OCI-LY1 (cell line): ENCODE results near the gene YIF1A.

ENCODE experiments used
- H2AFZ ChIP-seq: fragments of 200-600 bp; sonication (generic), shearing (Covaris generic); 2 replicates; pipeline ENCODE4 v1.6.0; 2014; ENCODE audit warnings: antibody characterized with exemption, mild to moderate bottlenecking, low read length
- H3F3A ChIP-seq: fragments of 200-600 bp; sonication (generic), shearing (Covaris generic); 2 replicates; pipeline ENCODE4 v1.6.0; 2014; ENCODE audit warnings: mild to moderate bottlenecking, antibody characterized with exemption, low read length, moderate library complexity; ENCODE audit not compliant: insufficient read depth
- H3K27ac ChIP-seq: fragments of 200-600 bp; sonication (generic); 2 replicates; pipeline ENCODE4 v1.5.1; 2014; ENCODE audit warnings: low read length, mixed run types, mild to moderate bottlenecking, low read depth; ENCODE audit not compliant: poor library complexity, severe bottlenecking
- H3K27me3 ChIP-seq: fragments of 200-600 bp; sonication (generic); 2 replicates; pipeline ENCODE4 v1.6.0; 2014; ENCODE audit warnings: antibody characterized with exemption, mild to moderate bottlenecking, low read length, moderate library complexity; ENCODE audit not compliant: insufficient read depth
- H3K36me3 ChIP-seq: fragments of 200-600 bp; sonication (generic); 2 replicates; pipeline ENCODE4 v1.6.1; 2014; ENCODE audit warnings: mild to moderate bottlenecking, antibody characterized with exemption, low read length, moderate library complexity, mixed read lengths; ENCODE audit not compliant: insufficient read depth
- H3K4me1 ChIP-seq: fragments of 200-600 bp; sonication (generic); 2 replicates; pipeline ENCODE4 v1.5.1; 2014; ENCODE audit warnings: mild to moderate bottlenecking, low read length, moderate library complexity; ENCODE audit not compliant: insufficient read depth, severe bottlenecking
- H3K4me2 ChIP-seq: fragments of 200-600 bp; sonication (generic), shearing (Covaris generic); 2 replicates; pipeline ENCODE4 v1.6.1; 2014; ENCODE audit warnings: low read length
- H3K4me3 ChIP-seq: fragments of 200-600 bp; sonication (generic); 2 replicates; pipeline ENCODE4 v1.5.1; 2014; ENCODE audit warnings: low read length, low read depth, mild to moderate bottlenecking, mixed read lengths; ENCODE audit not compliant: poor library complexity, severe bottlenecking
- H3K79me2 ChIP-seq: fragments of 200-600 bp; shearing (Covaris generic); 2 replicates; pipeline ENCODE4 v1.6.1; 2016; ENCODE audit warnings: mixed run types, low read length, mixed read lengths; ENCODE audit not compliant: insufficient read depth
- H3K9ac ChIP-seq: fragments of 200-600 bp; sonication (generic), shearing (Covaris generic); 2 replicates; pipeline ENCODE4 v1.6.1; 2014; ENCODE audit warnings: mild to moderate bottlenecking, low read length, mixed read lengths
- H3K9me2 ChIP-seq: fragments of 200-600 bp; sonication (generic), shearing (Covaris generic); 2 replicates; pipeline ENCODE4 v1.6.1; 2014; ENCODE audit warnings: low read depth, mild to moderate bottlenecking, low read length, mixed read lengths
- H3K9me3 ChIP-seq: fragments of 200-600 bp; shearing (Covaris generic); 2 replicates; pipeline ENCODE4 v1.6.1; 2014; ENCODE audit warnings: low read length, mixed read lengths
- H4K20me1 ChIP-seq: fragments of 200-600 bp; sonication (generic), shearing (Covaris generic); 2 replicates; pipeline ENCODE4 v1.6.0; 2016; ENCODE audit warnings: mild to moderate bottlenecking, low read length; ENCODE audit not compliant: insufficient read depth
- CTCF ChIP-seq: fragments of 200-600 bp; sonication (generic), shearing (Covaris generic); IDR thresholded peaks from 2 replicates; pipeline ENCODE4 v1.5.1; 2017; ENCODE audit warnings: mild to moderate bottlenecking, antibody characterized with exemption, low read length, moderate library complexity, mixed read lengths
- EZH2 ChIP-seq: fragments of 200-600 bp; sonication (generic), shearing (Covaris generic); IDR thresholded peaks from 2 replicates; pipeline ENCODE4 v1.8.0; 2017; ENCODE audit warnings: borderline replicate concordance, mixed run types, mild to moderate bottlenecking, antibody characterized with exemption, low read length, moderate library complexity, mixed read lengths

The YIF1A gene

GRCh38 chr11:66283461-66284105 is 5.4 kb downstream of the YIF1A start:
- Histone ChIP-seq H3K4me3 (no peak overlapping the region), H3K4me2 (no peak overlapping the region), H3K9me2 (no peaks in the 10 kb centered on the region), H3K79me2 (no peaks in the 10 kb centered on the region), H3K9me3 (no peaks in the 10 kb centered on the region), H3K9ac (no peak overlapping the region), H2AFZ (no peak overlapping the region), H3K4me1 (peaks cover 26% of the 10 kb centered on the region), H3K27me3 (no peaks in the 10 kb centered on the region), H3F3A (0 out of 2 replicates have a peak, but pooled peaks cover 5% of the 10 kb centered on the region), H4K20me1 (no peaks in the 10 kb centered on the region), H3K36me3 (no peaks in the 10 kb centered on the region), H3K27ac (peak overlapping the region; percentile 7)
- TF ChIP-seq EZH2 (no peak), CTCF (no peak)

- Histone ChIP-seq H3K4me2 (peak overlapping the region; percentile 10; the same call in 1 of the 2 replicates), H3K36me3 (no peaks in the 10 kb centered on the region), H3K9ac (no peak overlapping the region), H3K4me3 (no peak overlapping the region), H3K9me3 (no peaks in the 10 kb centered on the region), H3K27ac (peak overlapping the region; percentile 7), H3K9me2 (no peaks in the 10 kb centered on the region), H3K79me2 (no peaks in the 10 kb centered on the region), H4K20me1 (no peaks in the 10 kb centered on the region), H3K4me1 (peaks cover 20% of the 10 kb centered on the region), H3K27me3 (no peaks in the 10 kb centered on the region), H2AFZ (no peak overlapping the region), H3F3A (0 out of 2 replicates have a peak, but pooled peaks cover 5% of the 10 kb centered on the region)
- TF ChIP-seq CTCF (peak; percentile 84), EZH2 (no peak)
Observed at GRCh38 chr11:66282468-66283455, 6.2 kb downstream of the YIF1A start.

DNA sequence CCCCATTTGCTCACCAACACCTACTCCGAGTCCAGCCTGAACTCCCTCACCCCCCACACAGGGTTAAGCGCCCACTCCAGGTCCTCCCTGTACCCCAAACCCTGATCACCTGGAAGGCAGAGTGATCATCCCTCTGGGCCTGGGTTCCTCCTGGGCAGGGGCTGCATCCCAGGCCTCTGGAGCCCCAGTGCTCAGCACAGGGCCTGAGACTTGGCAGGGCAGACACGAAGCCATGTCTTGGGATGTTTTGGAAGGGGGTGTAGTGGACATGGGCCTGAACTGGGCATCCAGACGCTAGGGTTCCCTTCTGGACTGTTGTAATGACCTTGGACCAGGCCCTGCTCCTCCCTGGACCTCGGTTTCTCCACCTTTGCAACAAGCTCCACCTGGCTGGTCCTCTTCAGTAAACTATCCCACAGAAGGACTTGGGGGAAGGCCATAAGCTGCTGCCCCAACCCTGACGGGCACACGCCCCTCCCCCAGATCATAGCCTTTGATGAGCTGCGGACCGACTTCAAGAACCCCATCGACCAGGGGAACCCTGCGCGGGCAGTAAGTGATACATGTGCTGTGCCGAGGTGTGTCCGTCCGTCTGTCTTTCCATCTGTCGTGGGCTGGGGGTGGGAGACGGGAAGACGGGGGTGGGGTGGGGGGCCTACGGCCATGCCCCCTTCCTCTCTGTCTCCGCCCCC is 7.0 kb downstream of the YIF1A start:
- no peak overlapping the region for H2AFZ ChIP-seq
- peaks cover 18% of the 10 kb centered on the region for H3K4me1 ChIP-seq
- H3K4me3 ChIP-seq, result no peak overlapping the region
- no peaks in the 10 kb centered on the region for H3K79me2 ChIP-seq
- H3K4me2 ChIP-seq, result peak overlapping the region; percentile 8; the same call in 1 of the 2 replicates
- TF ChIP-seq CTCF (no peak), EZH2 (no peak)
- H4K20me1 ChIP-seq, result no peaks in the 10 kb centered on the region
- H3K9ac ChIP-seq, result no peak overlapping the region
- no peaks in the 10 kb centered on the region for H3K9me2 ChIP-seq
- H3K36me3 ChIP-seq, result no peaks in the 10 kb centered on the region; the same call in 1 of the 2 replicates
- no peaks in the 10 kb centered on the region for H3K27me3 ChIP-seq
- 0 out of 2 replicates have a peak, but pooled peaks cover 5% of the 10 kb centered on the region for H3F3A ChIP-seq
- no peak overlapping the region for H3K27ac ChIP-seq
- no peaks in the 10 kb centered on the region for H3K9me3 ChIP-seq
